Liver (tissue), 9 donors: Measurements from ENCODE around the gene TSEN2. TPM values are rescaled to one million over a fixed set of nuclear protein-coding genes. Genes with fewer than 3 reads are reported as not detected.

ENCODE experiments used
- DNase-seq: peaks from one replicate; pipeline ENCODE4 v3.0.0-alpha.2; 2017; ENCODE audit warnings: low spot score
- H3K27ac ChIP-seq, 2 donors: one replicate each; pipeline ENCODE4 v1.7.0; 2013; ENCODE audit warnings: inconsistent platforms in 2 of 2, low read length in 2 of 2, control low read depth in 1 of 2, low read depth in 1 of 2, mild to moderate bottlenecking in 1 of 2
- H3K27me3 ChIP-seq, 4 donors: one replicate each; pipeline versions ENCODE4 v1.6.1 to v1.7.0; 2013; ENCODE audit warnings: low read length in 3 of 4, inconsistent platforms in 1 of 4, mild to moderate bottlenecking in 1 of 4, moderate library complexity in 1 of 4; ENCODE audit not compliant: control insufficient read depth in 4 of 4, insufficient read depth in 4 of 4
- H3K36me3 ChIP-seq, 4 donors: one replicate each; pipeline versions ENCODE4 v1.6.1 to v1.7.0; 2013; ENCODE audit warnings: low read length in 3 of 4, mild to moderate bottlenecking in 3 of 4, low read depth in 1 of 4, moderate library complexity in 1 of 4; ENCODE audit not compliant: control insufficient read depth in 4 of 4, insufficient read depth in 3 of 4
- H3K4me1 ChIP-seq, 4 donors: one replicate each; pipeline versions ENCODE4 v1.6.1 to v1.7.0; 2013; ENCODE audit warnings: low read length in 3 of 4, mild to moderate bottlenecking in 3 of 4, moderate library complexity in 1 of 4; ENCODE audit not compliant: control insufficient read depth in 4 of 4, insufficient read depth in 4 of 4
- H3K4me3 ChIP-seq, 3 donors: one replicate each; pipeline versions ENCODE4 v1.6.1 to v1.7.0; 2013; ENCODE audit warnings: low read length in 3 of 3, control low read depth in 1 of 3, low read depth in 1 of 3, mild to moderate bottlenecking in 1 of 3
- H3K9ac ChIP-seq, 2 donors: one replicate each; pipeline ENCODE4 v1.7.0; 2013; ENCODE audit warnings: low read length in 2 of 2, mild to moderate bottlenecking in 2 of 2, moderate library complexity in 2 of 2, control low read depth in 1 of 2, low read depth in 1 of 2
- H3K9me3 ChIP-seq, 4 donors: one replicate each; pipeline versions ENCODE4 v1.6.1 to v1.7.0; 2013; ENCODE audit warnings: low read length in 3 of 4; ENCODE audit not compliant: control insufficient read depth in 4 of 4
- EGR1 ChIP-seq, 2 donors: IDR thresholded peaks; 2 replicates each; pipeline ENCODE4 v1.6.1; 2016 to 2018; ENCODE audit warnings: antibody characterized with exemption in 2 of 2, low read depth in 2 of 2
- FOXA1 ChIP-seq: IDR thresholded peaks from 2 replicates; pipeline ENCODE4 v1.6.1; 2016; ENCODE audit warnings: antibody characterized with exemption
- FOXA2 ChIP-seq: IDR thresholded peaks from 2 replicates; pipeline ENCODE4 v1.6.1; 2016; ENCODE audit warnings: antibody characterized with exemption
- GABPA ChIP-seq, 2 donors: IDR thresholded peaks in 1 of 2; conservative IDR thresholded peaks in 1 of 2; 2 replicates each; pipeline ENCODE4 v1.6.1; 2016; ENCODE audit warnings: antibody characterized with exemption in 2 of 2, mild to moderate bottlenecking in 1 of 2, moderate library complexity in 1 of 2
- HNF4G ChIP-seq: IDR thresholded peaks from 2 replicates; pipeline ENCODE4 v1.6.1; 2016; ENCODE audit warnings: antibody characterized with exemption
- JUND ChIP-seq, 2 donors: IDR thresholded peaks; 2 replicates each; pipeline ENCODE4 v1.6.1; 2016; ENCODE audit warnings: antibody characterized with exemption in 2 of 2
- NR2F2 ChIP-seq: IDR thresholded peaks from 2 replicates; pipeline ENCODE4 v1.6.1; 2016; ENCODE audit warnings: antibody characterized with exemption
- SP1 ChIP-seq: IDR thresholded peaks from 2 replicates; pipeline ENCODE4 v1.6.1; 2018; ENCODE audit warnings: antibody characterized with exemption, mild to moderate bottlenecking
- TAF1 ChIP-seq: conservative IDR thresholded peaks from 2 replicates; pipeline ENCODE4 v1.6.1; 2016; ENCODE audit warnings: antibody characterized with exemption, mild to moderate bottlenecking
- YY1 ChIP-seq: IDR thresholded peaks from 2 replicates; pipeline ENCODE4 v1.6.1; 2016; ENCODE audit warnings: antibody characterized with exemption, mild to moderate bottlenecking
- WGBS: extraction: QIAGEN DNeasy Blood & Tissue Kit; methylation state at CpG from one replicate; pipeline ENCODE4 v1.1.7; 2013; 5-methylcytosine and 5-hydroxymethylcytosine counted together
- polyA plus RNA-seq, 2 donors: library from polyadenylated mRNA; stranded (reverse) in 1 of 2; unstranded in 1 of 2; fragments of 200-250 nt in 1 of 2; fragments of >200 nt in 1 of 2; fragmentation: Nextera tagmentation in 1 of 2; extraction: Ambion mirVana in 1 of 2; gene quantifications; one replicate each; pipeline versions ENCODE4 v1.2.1 to v1.2.3, GENCODE V29; 2013 to 2015
- total RNA-seq, 2 donors: library from RNA; depleted of rRNA; stranded (reverse); fragments of >200 nt; gene quantifications; one replicate each; pipeline ENCODE4 v1.2.3, GENCODE V29; 2014
- TF ChIP-seq, protein P1 (sequence below): fragments of 150-350 bp; IDR thresholded peaks from 2 replicates; pipeline ENCODE4 v1.5.1; 2017; ENCODE audit warnings: improper control_type of control experiment, low read depth, low read length; ENCODE audit not compliant: missing input control
- TF ChIP-seq, protein P2 (sequence below): IDR thresholded peaks from 2 replicates; pipeline ENCODE4 v1.6.1; 2016; ENCODE audit warnings: antibody characterized with exemption, mild to moderate bottlenecking
- TF ChIP-seq, protein P3 (sequence below): IDR thresholded peaks from 2 replicates; pipeline ENCODE4 v1.6.1; 2016; ENCODE audit warnings: antibody characterized with exemption
- TF ChIP-seq, protein P4 (sequence below): IDR thresholded peaks from 2 replicates; pipeline ENCODE4 v1.6.1; 2016; ENCODE audit warnings: antibody characterized with exemption
- TF ChIP-seq, protein P5 (sequence below): IDR thresholded peaks from 2 replicates; pipeline ENCODE4 v1.6.1; 2016; ENCODE audit warnings: antibody characterized with exemption
- donor health status: healthy.
- donor health status: healthy.
- donor health status: healthy.
- donor health status: healthy.
- donor health status: healthy.

Gene TSEN2
- total and polyA plus RNA-seq, 4 donors = 4.1 to 14.1 (median 6.9) TPM

- no peaks in the 10 kb centered on the region for H3K36me3 ChIP-seq
- no peaks in the 10 kb centered on the region for H3K27me3 ChIP-seq
- TF ChIP-seq, protein P1, sequence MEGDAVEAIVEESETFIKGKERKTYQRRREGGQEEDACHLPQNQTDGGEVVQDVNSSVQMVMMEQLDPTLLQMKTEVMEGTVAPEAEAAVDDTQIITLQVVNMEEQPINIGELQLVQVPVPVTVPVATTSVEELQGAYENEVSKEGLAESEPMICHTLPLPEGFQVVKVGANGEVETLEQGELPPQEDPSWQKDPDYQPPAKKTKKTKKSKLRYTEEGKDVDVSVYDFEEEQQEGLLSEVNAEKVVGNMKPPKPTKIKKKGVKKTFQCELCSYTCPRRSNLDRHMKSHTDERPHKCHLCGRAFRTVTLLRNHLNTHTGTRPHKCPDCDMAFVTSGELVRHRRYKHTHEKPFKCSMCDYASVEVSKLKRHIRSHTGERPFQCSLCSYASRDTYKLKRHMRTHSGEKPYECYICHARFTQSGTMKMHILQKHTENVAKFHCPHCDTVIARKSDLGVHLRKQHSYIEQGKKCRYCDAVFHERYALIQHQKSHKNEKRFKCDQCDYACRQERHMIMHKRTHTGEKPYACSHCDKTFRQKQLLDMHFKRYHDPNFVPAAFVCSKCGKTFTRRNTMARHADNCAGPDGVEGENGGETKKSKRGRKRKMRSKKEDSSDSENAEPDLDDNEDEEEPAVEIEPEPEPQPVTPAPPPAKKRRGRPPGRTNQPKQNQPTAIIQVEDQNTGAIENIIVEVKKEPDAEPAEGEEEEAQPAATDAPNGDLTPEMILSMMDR = no peak
- no peak for TF ChIP-seq FOXA2
- TF ChIP-seq, protein P2, sequence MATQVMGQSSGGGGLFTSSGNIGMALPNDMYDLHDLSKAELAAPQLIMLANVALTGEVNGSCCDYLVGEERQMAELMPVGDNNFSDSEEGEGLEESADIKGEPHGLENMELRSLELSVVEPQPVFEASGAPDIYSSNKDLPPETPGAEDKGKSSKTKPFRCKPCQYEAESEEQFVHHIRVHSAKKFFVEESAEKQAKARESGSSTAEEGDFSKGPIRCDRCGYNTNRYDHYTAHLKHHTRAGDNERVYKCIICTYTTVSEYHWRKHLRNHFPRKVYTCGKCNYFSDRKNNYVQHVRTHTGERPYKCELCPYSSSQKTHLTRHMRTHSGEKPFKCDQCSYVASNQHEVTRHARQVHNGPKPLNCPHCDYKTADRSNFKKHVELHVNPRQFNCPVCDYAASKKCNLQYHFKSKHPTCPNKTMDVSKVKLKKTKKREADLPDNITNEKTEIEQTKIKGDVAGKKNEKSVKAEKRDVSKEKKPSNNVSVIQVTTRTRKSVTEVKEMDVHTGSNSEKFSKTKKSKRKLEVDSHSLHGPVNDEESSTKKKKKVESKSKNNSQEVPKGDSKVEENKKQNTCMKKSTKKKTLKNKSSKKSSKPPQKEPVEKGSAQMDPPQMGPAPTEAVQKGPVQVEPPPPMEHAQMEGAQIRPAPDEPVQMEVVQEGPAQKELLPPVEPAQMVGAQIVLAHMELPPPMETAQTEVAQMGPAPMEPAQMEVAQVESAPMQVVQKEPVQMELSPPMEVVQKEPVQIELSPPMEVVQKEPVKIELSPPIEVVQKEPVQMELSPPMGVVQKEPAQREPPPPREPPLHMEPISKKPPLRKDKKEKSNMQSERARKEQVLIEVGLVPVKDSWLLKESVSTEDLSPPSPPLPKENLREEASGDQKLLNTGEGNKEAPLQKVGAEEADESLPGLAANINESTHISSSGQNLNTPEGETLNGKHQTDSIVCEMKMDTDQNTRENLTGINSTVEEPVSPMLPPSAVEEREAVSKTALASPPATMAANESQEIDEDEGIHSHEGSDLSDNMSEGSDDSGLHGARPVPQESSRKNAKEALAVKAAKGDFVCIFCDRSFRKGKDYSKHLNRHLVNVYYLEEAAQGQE = no peak
- no peak for TF ChIP-seq HNF4G
- TF ChIP-seq TAF1 = no peak
- no peak for TF ChIP-seq GABPA (IDR thresholded peaks at IDR 0.05 in 1 of 2, conservative IDR thresholded peaks at IDR 0.05 in 1 of 2)
- TF ChIP-seq FOXA1 = no peak
- TF ChIP-seq, protein P3, sequence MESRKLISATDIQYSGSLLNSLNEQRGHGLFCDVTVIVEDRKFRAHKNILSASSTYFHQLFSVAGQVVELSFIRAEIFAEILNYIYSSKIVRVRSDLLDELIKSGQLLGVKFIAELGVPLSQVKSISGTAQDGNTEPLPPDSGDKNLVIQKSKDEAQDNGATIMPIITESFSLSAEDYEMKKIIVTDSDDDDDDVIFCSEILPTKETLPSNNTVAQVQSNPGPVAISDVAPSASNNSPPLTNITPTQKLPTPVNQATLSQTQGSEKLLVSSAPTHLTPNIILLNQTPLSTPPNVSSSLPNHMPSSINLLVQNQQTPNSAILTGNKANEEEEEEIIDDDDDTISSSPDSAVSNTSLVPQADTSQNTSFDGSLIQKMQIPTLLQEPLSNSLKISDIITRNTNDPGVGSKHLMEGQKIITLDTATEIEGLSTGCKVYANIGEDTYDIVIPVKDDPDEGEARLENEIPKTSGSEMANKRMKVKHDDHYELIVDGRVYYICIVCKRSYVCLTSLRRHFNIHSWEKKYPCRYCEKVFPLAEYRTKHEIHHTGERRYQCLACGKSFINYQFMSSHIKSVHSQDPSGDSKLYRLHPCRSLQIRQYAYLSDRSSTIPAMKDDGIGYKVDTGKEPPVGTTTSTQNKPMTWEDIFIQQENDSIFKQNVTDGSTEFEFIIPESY = no peak
- TF ChIP-seq SP1 = no peak
- TF ChIP-seq YY1 = no peak
- TF ChIP-seq EGR1 (IDR thresholded peaks at IDR 0.05; ENCODE audit: low read depth in 2 of 2) = no peak
- TF ChIP-seq, protein P4, sequence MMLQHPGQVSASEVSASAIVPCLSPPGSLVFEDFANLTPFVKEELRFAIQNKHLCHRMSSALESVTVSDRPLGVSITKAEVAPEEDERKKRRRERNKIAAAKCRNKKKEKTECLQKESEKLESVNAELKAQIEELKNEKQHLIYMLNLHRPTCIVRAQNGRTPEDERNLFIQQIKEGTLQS = no peak
- no peak for TF ChIP-seq JUND (IDR thresholded peaks at IDR 0.05)
- TF ChIP-seq, protein P5, sequence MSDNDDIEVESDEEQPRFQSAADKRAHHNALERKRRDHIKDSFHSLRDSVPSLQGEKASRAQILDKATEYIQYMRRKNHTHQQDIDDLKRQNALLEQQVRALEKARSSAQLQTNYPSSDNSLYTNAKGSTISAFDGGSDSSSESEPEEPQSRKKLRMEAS = no peak
- TF ChIP-seq NR2F2 = no peak
- no peak overlapping the region for H3K4me3 ChIP-seq
- no peak overlapping the region for H3K27ac ChIP-seq
- no peaks in the 10 kb centered on the region for H3K4me1 ChIP-seq
- no peaks in the 10 kb centered on the region for H3K9me3 ChIP-seq
- 95% methylated on average over 4 of the region's 4 CpGs for WGBS
- H3K9ac ChIP-seq = no peak overlapping the region
- DNase-seq = no peak
Observed at GRCh38 chr3:12438318-12438717, 46.0 kb upstream of the TSEN2 start.

GRCh38 chr3:12439161-12439940 is 44.9 kb upstream of the TSEN2 start:
- 87% methylated on average over 11 of the region's 11 CpGs for WGBS
- Histone ChIP-seq H3K4me1 (no peaks in the 10 kb centered on the region), H3K9me3 (no peaks in the 10 kb centered on the region), H3K4me3 (no peak overlapping the region), H3K36me3 (no peaks in the 10 kb centered on the region), H3K9ac (no peak overlapping the region), H3K27me3 (no peaks in the 10 kb centered on the region), H3K27ac (no peak overlapping the region)
- DNase-seq = no peak
- TF ChIP-seq EGR1 (IDR thresholded peaks at IDR 0.05; ENCODE audit: low read depth in 2 of 2) = no peak
- TF ChIP-seq, protein P4 = no peak
- no peak for TF ChIP-seq SP1
- TF ChIP-seq, protein P1 = no peak
- TF ChIP-seq, protein P2 = no peak
- no peak for TF ChIP-seq GABPA (IDR thresholded peaks at IDR 0.05 in 1 of 2, conservative IDR thresholded peaks at IDR 0.05 in 1 of 2)
- no peak for TF ChIP-seq FOXA2
